ENCODE results near the gene PLAAT5. TPM values are rescaled to one million over a fixed set of nuclear protein-coding genes. Genes with fewer than 3 reads are reported as not detected.
A peak's percentile ranks its signal among the peaks of the same experiment; 100 is the strongest.

Gene PLAAT5
- total RNA-seq, 1 experiment from 2014 or later, result 2.3 TPM

DNA sequence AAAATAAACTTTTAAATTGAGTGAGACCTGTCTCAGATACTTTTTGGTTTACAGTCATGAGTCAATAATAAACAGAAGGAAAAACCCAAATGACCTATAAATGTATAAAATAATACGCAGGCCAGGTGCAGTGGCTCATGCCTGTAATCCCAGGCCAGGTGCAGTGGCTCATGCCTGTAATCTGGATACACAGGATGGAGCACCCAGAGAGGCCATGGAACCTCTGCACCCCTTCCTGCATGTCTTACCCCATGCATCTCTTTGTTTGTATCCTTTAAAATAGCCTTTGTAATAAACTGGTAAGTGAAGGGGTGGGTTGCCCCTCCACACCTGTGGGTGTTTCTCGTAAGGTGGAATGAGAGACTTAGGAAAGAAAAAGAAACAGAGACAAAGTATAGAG is 36.7 kb upstream of the PLAAT5 start:
- Mint-ChIP-seq H3K36me3 (ENCODE audit: insufficient read depth, unreplicated experiment) (peaks cover 24% of the 10 kb centered on the region), H3K4me1 (ENCODE audit: low read depth, unreplicated experiment) (peaks cover 45% of the 10 kb centered on the region), H3K9me3 (ENCODE audit: unreplicated experiment) (peaks cover 12% of the 10 kb centered on the region), H3K27me3 (ENCODE audit: insufficient read depth, unreplicated experiment) (no peaks in the 10 kb centered on the region), H3K4me3 (ENCODE audit: unreplicated experiment) (peak overlapping the region; percentile 72), H3K27ac (ENCODE audit: unreplicated experiment) (peak overlapping the region; percentile 98)
- H3K27me3 ChIP-seq (replicated peaks; ENCODE audit: control insufficient read depth, insufficient read depth, low read length), result no peaks in the 10 kb centered on the region
- no peaks in the 10 kb centered on the region for H3K36me3 ChIP-seq (ENCODE audit: control insufficient read depth, insufficient read depth, low read length)
- CTCF ChIA-PET, result no interaction called here
- peaks cover 20% of the 10 kb centered on the region for H3K9me3 ChIP-seq
- no TSS peak for BruUV-seq (replicated peaks)
- peak in 1 of 2 experiments; percentile 26 for DNase-seq
- peak overlapping the region; percentile 45 for H3K4me3 ChIP-seq (ENCODE audit: low read depth, low read length)
- TF ChIP-seq, protein P1, sequence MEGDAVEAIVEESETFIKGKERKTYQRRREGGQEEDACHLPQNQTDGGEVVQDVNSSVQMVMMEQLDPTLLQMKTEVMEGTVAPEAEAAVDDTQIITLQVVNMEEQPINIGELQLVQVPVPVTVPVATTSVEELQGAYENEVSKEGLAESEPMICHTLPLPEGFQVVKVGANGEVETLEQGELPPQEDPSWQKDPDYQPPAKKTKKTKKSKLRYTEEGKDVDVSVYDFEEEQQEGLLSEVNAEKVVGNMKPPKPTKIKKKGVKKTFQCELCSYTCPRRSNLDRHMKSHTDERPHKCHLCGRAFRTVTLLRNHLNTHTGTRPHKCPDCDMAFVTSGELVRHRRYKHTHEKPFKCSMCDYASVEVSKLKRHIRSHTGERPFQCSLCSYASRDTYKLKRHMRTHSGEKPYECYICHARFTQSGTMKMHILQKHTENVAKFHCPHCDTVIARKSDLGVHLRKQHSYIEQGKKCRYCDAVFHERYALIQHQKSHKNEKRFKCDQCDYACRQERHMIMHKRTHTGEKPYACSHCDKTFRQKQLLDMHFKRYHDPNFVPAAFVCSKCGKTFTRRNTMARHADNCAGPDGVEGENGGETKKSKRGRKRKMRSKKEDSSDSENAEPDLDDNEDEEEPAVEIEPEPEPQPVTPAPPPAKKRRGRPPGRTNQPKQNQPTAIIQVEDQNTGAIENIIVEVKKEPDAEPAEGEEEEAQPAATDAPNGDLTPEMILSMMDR (IDR thresholded peaks at IDR 0.05; ENCODE audit: insufficient read depth in 1 of 2, low read depth in 1 of 2, low read length in 1 of 2, severe bottlenecking in 1 of 2, unreplicated experiment in 1 of 2), result no peak
- POLR2A ChIA-PET, result no interaction called here
- H3K4me1 ChIP-seq, result peaks cover 61% of the 10 kb centered on the region
- intact Hi-C loops (cut with micrococcal nuclease; ENCODE audit: unreplicated experiment), result loop anchor here (5.0 kb wide), 1 partner anchor 95 kb away; no protein-coding TSS in a partner anchor

DNA sequence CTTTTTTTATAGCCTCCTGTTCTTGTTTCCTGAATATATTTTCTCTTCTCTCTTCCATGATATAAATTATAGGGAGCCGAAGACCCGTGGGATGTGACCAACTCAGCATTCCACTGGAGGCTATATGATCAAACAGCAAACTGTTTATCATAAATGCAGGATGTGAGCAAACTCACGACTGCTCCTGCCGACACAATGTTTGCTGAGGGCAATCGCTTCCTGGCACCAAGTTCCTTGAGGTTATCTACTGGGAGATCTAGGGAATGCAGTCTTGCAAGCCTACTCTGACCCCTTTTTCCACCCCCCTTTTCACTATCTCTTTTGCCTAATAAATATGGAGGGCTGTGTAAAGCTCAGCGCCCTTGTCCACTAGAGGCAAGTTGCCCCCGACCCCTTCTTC is 32.2 kb upstream of the PLAAT5 start:
- peaks cover 36% of the 10 kb centered on the region for H3K9me3 ChIP-seq
- peak; percentile 60 to 82 for DNase-seq
- POLR2A ChIA-PET, result no interaction called here

GRCh38 chr11:63521896-63522295 is 30.9 kb upstream of the PLAAT5 start:
- ChIA-PET CTCF (no interaction called here), POLR2A (no interaction called here)
- peaks cover 36% of the 10 kb centered on the region for H3K9me3 ChIP-seq
- H3K36me3 ChIP-seq (ENCODE audit: control insufficient read depth, insufficient read depth, low read length), result no peaks in the 10 kb centered on the region
- no peak overlapping the region for H3K27ac Mint-ChIP-seq (ENCODE audit: unreplicated experiment)
- TF ChIP-seq, protein P1 (IDR thresholded peaks at IDR 0.05; ENCODE audit: insufficient read depth in 1 of 2, low read depth in 1 of 2, low read length in 1 of 2, severe bottlenecking in 1 of 2, unreplicated experiment in 1 of 2), result no peak
- H3K4me3 ChIP-seq (ENCODE audit: low read depth, low read length), result no peak overlapping the region
- peaks cover 18% of the 10 kb centered on the region for H3K4me1 Mint-ChIP-seq (ENCODE audit: low read depth, unreplicated experiment)
- peaks cover 14% of the 10 kb centered on the region for H3K36me3 Mint-ChIP-seq (ENCODE audit: insufficient read depth, unreplicated experiment)
- no TSS peak for BruUV-seq (replicated peaks)
- H3K4me1 ChIP-seq, result peaks cover 34% of the 10 kb centered on the region
- no peak for DNase-seq
- H3K27me3 Mint-ChIP-seq (ENCODE audit: insufficient read depth, unreplicated experiment), result no peaks in the 10 kb centered on the region
- no peaks in the 10 kb centered on the region for H3K27me3 ChIP-seq (replicated peaks; ENCODE audit: control insufficient read depth, insufficient read depth, low read length)
- no peak overlapping the region for H3K4me3 Mint-ChIP-seq (ENCODE audit: unreplicated experiment)
- intact Hi-C loops (cut with micrococcal nuclease; ENCODE audit: unreplicated experiment), result no loop called here
- peaks cover 46% of the 10 kb centered on the region for H3K9me3 Mint-ChIP-seq (ENCODE audit: unreplicated experiment)

More for the DNA sequence above, 32.2 kb upstream of the PLAAT5 start:
- Mint-ChIP-seq H3K27me3 (ENCODE audit: insufficient read depth, unreplicated experiment) (no peaks in the 10 kb centered on the region), H3K4me1 (ENCODE audit: low read depth, unreplicated experiment) (peaks cover 23% of the 10 kb centered on the region), H3K9me3 (ENCODE audit: unreplicated experiment) (peaks cover 46% of the 10 kb centered on the region), H3K4me3 (ENCODE audit: unreplicated experiment) (peak overlapping the region; percentile 23), H3K27ac (ENCODE audit: unreplicated experiment) (peak overlapping the region; percentile 86), H3K36me3 (ENCODE audit: insufficient read depth, unreplicated experiment) (peaks cover 24% of the 10 kb centered on the region)
- TF ChIP-seq, protein P1 (IDR thresholded peaks at IDR 0.05; ENCODE audit: insufficient read depth in 1 of 2, low read depth in 1 of 2, low read length in 1 of 2, severe bottlenecking in 1 of 2, unreplicated experiment in 1 of 2), result no peak
- intact Hi-C loops (cut with micrococcal nuclease; ENCODE audit: unreplicated experiment), result no loop called here
- Histone ChIP-seq H3K27me3 (replicated peaks; ENCODE audit: control insufficient read depth, insufficient read depth, low read length) (no peaks in the 10 kb centered on the region), H3K4me1 (peaks cover 40% of the 10 kb centered on the region), H3K4me3 (ENCODE audit: low read depth, low read length) (no peak overlapping the region), H3K36me3 (ENCODE audit: control insufficient read depth, insufficient read depth, low read length) (no peaks in the 10 kb centered on the region)
- BruUV-seq (replicated peaks), result no TSS peak
- CTCF ChIA-PET, result interaction anchor here (0.9 kb wide), 1 partner anchor 777 kb away, joined by 3 read pairs; no protein-coding TSS in a partner anchor
